Measurements from ENCODE around the gene GPM6B. TPM values are rescaled to one million over a fixed set of nuclear protein-coding genes. Genes with fewer than 3 reads are reported as not detected.

Gene GPM6B
- total RNA-seq, 4 donors from 2014 or later = 2.4 to 7.4 (median 5.3) TPM

DNA sequence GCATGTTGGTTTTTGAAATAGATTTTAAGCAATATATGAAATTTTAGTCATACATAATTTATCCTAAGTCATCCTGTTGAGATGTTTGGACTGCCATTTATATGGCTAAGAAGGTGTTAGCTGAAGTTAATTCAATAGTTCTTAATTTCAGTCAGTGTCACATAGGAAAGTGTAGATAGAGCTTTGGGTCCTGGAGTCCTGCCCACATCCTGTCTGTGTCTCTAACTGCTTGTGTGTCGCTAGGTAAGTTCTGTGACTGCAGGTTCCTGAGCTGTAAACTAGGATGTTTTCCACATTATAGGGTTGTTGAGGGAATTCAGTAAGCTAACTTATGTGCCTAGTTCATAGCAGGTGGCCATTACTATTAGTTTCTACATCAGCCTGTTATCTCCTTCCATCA is 61.6 kb downstream of the GPM6B start:
- Histone ChIP-seq H3K4me1 (no peaks in the 10 kb centered on the region), H3K9me3 (no peaks in the 10 kb centered on the region), H3K36me3 (peaks cover 3 to 85% (median 6%) of the 10 kb centered on the region in 3 donors), H3K27ac (no peak overlapping the region), H3K27me3 (no peaks in the 10 kb centered on the region), H3K4me3 (no peak overlapping the region)
- intact Hi-C loops (cut with DNase I) = loop anchor here (10.0 kb wide), 1 partner anchor 280 kb away; no protein-coding TSS in a partner anchor
- TF ChIP-seq POLR2A (IDR thresholded peaks at IDR 0.05) = no peak
- TF ChIP-seq, protein P1, sequence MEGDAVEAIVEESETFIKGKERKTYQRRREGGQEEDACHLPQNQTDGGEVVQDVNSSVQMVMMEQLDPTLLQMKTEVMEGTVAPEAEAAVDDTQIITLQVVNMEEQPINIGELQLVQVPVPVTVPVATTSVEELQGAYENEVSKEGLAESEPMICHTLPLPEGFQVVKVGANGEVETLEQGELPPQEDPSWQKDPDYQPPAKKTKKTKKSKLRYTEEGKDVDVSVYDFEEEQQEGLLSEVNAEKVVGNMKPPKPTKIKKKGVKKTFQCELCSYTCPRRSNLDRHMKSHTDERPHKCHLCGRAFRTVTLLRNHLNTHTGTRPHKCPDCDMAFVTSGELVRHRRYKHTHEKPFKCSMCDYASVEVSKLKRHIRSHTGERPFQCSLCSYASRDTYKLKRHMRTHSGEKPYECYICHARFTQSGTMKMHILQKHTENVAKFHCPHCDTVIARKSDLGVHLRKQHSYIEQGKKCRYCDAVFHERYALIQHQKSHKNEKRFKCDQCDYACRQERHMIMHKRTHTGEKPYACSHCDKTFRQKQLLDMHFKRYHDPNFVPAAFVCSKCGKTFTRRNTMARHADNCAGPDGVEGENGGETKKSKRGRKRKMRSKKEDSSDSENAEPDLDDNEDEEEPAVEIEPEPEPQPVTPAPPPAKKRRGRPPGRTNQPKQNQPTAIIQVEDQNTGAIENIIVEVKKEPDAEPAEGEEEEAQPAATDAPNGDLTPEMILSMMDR (IDR thresholded peaks at IDR 0.05) = no peak
- 54 to 67% methylated on average over 1 of the region's 1 CpG for WGBS, 2 donors
- DNase-seq = no peak

DNA sequence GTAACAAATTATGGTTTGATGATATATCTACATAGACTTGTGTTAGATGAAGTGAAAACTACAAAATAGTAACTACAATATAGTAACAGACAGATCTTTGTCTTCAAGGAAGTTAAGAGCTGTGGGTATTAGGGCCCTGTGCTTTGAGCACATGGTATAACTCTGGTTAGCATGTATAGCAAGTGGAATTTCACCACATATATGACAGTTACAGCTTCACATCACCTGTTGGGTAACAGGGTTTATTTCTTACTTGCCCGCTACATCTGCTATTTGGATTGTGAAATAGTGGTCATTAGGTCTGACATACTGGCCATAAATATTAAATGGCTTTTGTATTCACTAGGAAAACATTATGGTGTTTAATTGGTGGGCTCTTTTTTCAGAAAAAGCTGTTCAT is 62.1 kb downstream of the GPM6B start:
- 95 to 100% methylated on average over 1 of the region's 1 CpG for WGBS, 2 donors
- H3K36me3 ChIP-seq = peaks cover 0 to 81% (median 6%) of the 10 kb centered on the region in 3 donors
- TF ChIP-seq POLR2A (IDR thresholded peaks at IDR 0.05) = no peak
- TF ChIP-seq, protein P1 (IDR thresholded peaks at IDR 0.05) = no peak
- no peaks in the 10 kb centered on the region for H3K9me3 ChIP-seq
- H3K27ac ChIP-seq = no peak overlapping the region
- no peaks in the 10 kb centered on the region for H3K27me3 ChIP-seq
- no peak for DNase-seq
- intact Hi-C loops (cut with DNase I) = loop anchor here (10.0 kb wide), 1 partner anchor 280 kb away; no protein-coding TSS in a partner anchor
- H3K4me3 ChIP-seq = no peak overlapping the region
- no peaks in the 10 kb centered on the region for H3K4me1 ChIP-seq

DNA sequence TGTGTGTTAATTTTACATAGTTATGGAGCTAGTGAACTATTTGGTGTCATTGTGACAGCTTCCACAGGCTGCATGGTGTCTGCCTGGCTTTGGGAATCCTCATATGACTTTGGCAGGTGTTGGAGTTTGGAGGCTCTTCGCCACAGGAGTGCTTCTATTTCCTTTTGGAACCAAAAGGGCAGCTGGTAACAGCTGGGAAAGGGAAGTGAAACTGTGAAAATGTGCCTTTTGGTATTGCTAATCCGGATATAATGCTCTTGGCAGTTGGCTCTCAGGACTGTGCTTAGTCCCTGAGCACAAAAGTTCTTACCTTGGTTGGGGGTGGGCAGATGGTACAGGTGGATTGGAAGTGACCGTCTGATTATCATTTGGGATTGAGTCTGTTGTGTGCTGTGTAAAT is 64.2 kb downstream of the GPM6B start:
- no peaks in the 10 kb centered on the region for H3K4me1 ChIP-seq
- no peaks in the 10 kb centered on the region for H3K27me3 ChIP-seq
- H3K4me3 ChIP-seq = no peak overlapping the region
- TF ChIP-seq, protein P1 (IDR thresholded peaks at IDR 0.05) = no peak
- TF ChIP-seq POLR2A (IDR thresholded peaks at IDR 0.05) = no peak
- no peak for DNase-seq
- 53% methylated on average over 3 of the region's 3 CpGs; no CpG with 5 or more reads in 1 of the 2 donors for WGBS, 2 donors
- no peak overlapping the region for H3K27ac ChIP-seq
- intact Hi-C loops (cut with DNase I) = loop anchor here (10.0 kb wide), 1 partner anchor 282 kb away; no protein-coding TSS in a partner anchor
- H3K9me3 ChIP-seq = no peaks in the 10 kb centered on the region
- peaks cover 0 to 66% (median 6%) of the 10 kb centered on the region in 3 donors for H3K36me3 ChIP-seq

DNA sequence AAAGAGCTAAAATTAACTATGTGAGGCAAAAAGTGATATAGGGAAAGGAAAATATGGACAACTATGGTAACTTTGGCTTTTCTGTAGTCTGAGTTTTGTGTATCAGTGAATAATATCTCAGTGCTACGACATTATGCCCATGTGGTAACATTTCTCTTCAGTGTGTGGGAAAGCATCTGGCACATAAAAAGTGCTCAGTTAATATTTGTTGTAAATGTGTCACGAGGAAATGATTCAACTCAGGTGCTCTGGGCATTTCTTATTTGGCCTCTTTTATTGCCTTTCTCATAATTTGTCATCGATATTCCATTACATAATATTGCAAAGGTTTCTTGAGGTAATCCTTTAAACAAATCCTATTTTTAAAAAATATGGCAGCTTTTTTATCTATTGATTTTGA is 64.8 kb downstream of the GPM6B start:
- intact Hi-C loops (cut with DNase I) = loop anchor here (10.0 kb wide), 1 partner anchor 283 kb away; no protein-coding TSS in a partner anchor
- Histone ChIP-seq H3K9me3 (no peaks in the 10 kb centered on the region), H3K4me1 (no peaks in the 10 kb centered on the region), H3K27me3 (no peaks in the 10 kb centered on the region), H3K27ac (no peak overlapping the region), H3K4me3 (no peak overlapping the region), H3K36me3 (peaks cover 0 to 66% (median 6%) of the 10 kb centered on the region in 3 donors)
- DNase-seq = no peak
- WGBS, 2 donors = 48 to 69% methylated on average over 3 of the region's 3 CpGs
- TF ChIP-seq, protein P1 (IDR thresholded peaks at IDR 0.05) = no peak
- TF ChIP-seq POLR2A (IDR thresholded peaks at IDR 0.05) = no peak

DNA sequence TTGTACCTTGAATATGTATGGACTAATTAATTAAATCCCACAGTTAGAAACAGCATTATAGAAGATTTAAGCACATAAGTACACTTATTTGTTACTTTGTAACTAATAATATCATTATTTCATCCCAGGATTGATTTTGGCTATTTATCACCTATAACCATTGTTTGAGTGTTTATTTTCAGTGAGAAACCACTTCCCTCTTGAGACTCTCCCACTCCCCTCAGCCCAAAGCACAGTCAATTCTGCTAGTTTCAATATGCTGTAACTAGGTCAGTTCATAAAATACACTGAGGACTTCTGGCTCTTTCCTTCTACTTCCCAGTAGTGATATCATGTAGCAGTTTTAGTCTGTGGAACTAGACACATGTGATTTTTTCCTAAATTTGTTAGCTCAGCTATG is 66.1 kb downstream of the GPM6B start:
- no peaks in the 10 kb centered on the region for H3K9me3 ChIP-seq
- no peaks in the 10 kb centered on the region for H3K27me3 ChIP-seq
- intact Hi-C loops (cut with DNase I) = loop anchor here (10.0 kb wide), 1 partner anchor 284 kb away; no protein-coding TSS in a partner anchor
- no peaks in the 10 kb centered on the region for H3K4me1 ChIP-seq
- TF ChIP-seq, protein P1 (IDR thresholded peaks at IDR 0.05) = no peak
- no peak for TF ChIP-seq POLR2A (IDR thresholded peaks at IDR 0.05)
- H3K36me3 ChIP-seq = peaks cover 0 to 66% (median 6%) of the 10 kb centered on the region in 3 donors
- H3K27ac ChIP-seq = no peak overlapping the region
- DNase-seq = no peak
- H3K4me3 ChIP-seq = no peak overlapping the region

All from esophagus squamous epithelium (tissue), 5 donors.